ENCODE results near the gene CCBE1.
"Not testable (repeated sequence)": the region's sequence is repeated elsewhere in the genome, so short reads cannot be mapped to it uniquely, and the experiment has no call there.

The CCBE1 gene

DNA sequence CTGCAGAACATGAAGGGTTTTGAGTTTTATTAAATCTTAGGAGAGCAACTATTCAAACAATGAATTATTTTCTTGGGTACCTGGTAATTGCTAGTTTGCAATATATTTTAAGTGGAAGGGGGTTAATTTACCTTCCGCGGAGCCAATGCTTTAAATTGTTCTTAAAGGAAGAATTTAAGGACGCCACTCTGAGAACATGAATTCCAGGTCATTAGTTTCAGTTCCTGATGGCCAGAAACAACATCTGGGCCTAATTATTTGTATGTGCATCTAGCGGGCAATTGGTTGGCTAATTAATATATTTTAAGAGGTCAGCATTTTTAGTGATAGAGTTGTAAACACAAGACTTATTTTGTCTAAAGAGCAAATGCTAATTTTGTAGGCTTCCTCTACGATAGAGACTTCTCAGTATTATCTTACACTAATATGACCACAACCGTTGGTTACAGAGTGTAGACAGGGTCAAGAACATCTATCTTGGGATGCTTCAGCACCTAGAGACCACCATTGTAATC, 40.8 kb downstream of the CCBE1 start:
- DNase-seq (ENCODE audit: low read depth): no peak

DNA sequence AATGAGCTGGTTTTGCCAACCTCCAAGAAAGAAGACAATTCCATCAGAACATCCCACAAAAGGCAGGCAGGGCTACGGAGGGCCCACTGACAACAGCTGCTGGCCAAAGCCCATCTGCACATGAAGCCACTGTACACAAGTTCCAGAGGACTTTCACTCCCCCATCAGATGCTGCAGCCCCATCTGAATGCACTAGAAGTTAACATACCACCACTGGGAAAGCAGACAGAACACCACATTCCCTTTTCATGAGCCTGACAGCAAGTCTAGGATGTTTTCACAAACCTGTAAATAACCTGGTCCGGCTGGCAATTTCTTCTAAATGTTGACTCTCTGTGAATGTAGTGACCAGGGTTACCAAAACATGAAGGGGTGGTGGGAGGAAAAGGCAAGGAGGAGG, 41.5 kb downstream of the CCBE1 start:
- DNase-seq (ENCODE audit: low read depth): no peak

- no peak for DNase-seq (ENCODE audit: low read depth)
Observed at GRCh38 chr18:59651071-59651470, 46.2 kb downstream of the CCBE1 start.

GRCh38 chr18:59650266-59650820, 46.9 kb downstream of the CCBE1 start:
- DNase-seq (ENCODE audit: low read depth): no peak

DNA sequence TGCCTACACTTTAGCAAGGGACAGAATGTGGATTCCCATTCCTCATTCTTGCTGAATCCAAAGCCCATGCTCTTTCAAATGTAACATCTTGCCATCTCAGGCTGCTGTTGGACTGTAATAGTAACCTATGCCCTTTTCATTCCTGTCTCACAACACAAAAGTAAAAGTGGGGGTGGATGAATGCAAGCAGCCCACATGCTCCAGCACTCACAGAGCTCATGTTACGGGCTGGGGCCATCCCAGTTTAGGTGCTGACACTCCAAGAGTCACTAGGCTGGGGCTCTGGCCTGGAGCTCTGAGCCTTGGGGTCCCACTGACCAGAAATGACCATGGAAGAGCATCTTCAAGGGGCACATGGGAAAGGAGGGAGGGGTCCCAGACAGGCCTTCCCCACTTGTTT, 47.6 kb downstream of the CCBE1 start:
- DNase-seq (ENCODE audit: low read depth): no peak

DNA sequence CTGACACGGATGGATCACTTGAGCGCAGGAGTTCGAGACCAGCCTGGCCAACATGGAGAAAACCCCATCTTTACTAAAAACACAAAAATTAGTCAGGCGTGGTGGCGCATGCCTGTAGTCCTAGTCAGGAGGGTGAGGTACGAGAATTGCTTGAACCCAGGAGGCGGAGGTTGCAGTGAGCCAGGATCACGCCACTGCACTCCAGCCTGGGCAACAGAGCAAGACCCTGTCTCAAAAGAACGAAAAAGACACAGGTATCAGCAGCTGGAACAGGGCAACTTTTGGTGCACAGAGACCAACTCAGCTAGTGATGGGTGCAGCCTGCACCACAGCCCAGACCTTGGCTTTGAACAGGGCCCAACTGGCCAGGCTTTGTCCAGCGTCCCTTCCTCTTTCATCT, 48.8 kb downstream of the CCBE1 start:
- DNase-seq (ENCODE audit: low read depth): not testable (repeated sequence)

- DNase-seq (ENCODE audit: low read depth): no peak
Observed at GRCh38 chr18:59646963-59647307, 50.3 kb downstream of the CCBE1 start.

DNA sequence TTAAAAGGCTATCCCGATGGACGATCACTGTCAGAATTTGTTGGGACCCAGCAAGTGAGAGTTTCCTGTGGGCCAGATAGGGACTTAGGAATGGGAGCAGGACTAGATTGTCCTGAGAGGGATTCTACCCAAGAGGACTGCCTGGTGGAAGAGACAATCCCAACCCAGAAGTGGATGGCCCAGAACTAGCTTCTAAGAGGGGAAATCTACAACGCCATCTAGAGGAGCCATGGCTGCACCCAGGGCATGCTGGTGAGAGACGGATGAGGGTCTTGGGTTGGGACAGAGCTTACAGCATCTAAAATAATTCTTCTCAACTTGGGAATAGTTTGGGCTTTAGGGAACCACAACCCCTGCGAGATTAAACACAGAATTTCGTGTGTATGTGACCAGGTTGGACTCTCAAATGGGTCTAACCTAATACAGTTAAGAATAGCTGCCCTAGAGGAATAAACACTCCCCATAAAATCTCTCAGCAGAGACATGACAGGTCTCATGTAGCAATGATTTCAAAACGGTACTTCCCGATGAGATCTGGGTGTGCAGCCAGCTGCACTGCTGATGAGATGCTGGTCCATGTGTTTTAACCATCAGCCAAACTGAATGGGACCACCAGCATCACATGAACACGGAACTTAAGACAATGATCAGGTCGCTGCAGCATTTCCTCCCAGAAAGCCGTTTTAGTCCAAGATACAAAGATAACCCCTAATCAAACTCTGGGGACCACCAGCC, 50.8 kb downstream of the CCBE1 start:
- DNase-seq (ENCODE audit: low read depth): no peak

GRCh38 chr18:59643740-59644139, 53.5 kb downstream of the CCBE1 start:
- DNase-seq (ENCODE audit: low read depth): no peak

DNA sequence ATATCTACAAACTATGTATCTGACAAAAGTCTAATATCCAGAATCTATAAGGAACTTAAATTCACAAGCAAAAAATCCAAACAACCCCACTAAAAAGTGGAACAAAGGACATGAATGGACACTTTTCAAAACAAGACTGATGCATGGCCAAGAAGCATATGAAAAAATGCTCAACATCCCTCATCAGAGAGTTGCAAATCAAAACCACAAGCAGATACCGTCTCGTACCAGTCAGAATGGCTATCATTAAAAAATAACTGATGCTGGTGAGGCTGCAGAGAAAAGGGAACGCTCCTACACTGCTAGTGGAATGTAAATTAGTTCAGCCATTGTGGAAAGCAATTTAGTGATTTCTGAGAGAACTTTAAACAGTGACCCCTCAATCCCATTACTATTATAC, 56.5 kb downstream of the CCBE1 start:
- no peak for DNase-seq (ENCODE audit: low read depth)

GRCh38 chr18:59639821-59640220, 57.4 kb downstream of the CCBE1 start:
- DNase-seq (ENCODE audit: low read depth): no peak

DNA sequence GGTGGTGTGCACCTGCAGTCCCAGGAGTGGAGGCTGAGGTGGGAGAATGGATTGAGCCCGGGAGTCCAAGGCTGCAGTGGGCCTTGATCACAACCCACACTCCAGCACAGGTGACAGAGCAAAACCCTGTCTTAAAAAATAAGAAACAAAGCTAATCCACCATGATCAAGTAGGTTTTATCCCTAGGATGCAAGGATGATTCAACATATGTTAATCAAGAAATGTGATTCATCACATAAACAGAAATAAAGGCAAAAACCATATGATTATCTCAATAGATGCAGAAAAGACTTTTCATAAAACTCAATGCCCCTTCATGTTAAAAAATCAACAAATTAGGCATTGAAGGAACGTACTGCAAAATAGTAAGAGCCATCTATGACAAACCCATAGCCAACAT, 58.1 kb downstream of the CCBE1 start:
- no peak for DNase-seq (ENCODE audit: low read depth)

DNA sequence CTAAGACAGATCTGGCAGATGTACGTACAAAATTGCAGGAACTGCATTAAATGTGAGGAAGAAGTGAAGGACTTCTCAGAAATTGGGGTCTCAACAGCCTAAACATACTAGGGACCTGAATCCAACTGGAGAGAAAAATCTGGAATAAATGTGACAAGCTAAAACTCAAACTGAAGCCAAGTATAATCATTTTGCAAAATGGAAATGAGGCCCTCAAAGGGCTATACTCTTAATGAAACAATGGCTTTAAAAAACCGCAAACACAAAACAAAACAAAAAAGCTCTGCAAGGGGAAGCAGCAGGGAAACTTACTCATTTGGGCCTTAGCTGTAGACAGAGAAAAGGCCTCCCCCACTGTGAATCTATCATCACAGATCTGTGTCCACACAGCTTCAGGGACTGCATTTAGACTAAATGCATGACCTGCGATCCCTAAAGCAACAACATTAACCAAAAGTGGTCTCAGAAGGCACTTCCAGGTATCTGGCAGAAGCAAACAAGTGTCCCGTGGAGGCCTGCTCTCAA, 63.2 kb downstream of the CCBE1 start:
- no peak for DNase-seq (ENCODE audit: low read depth)

GRCh38 chr18:59633317-59633716, 63.9 kb downstream of the CCBE1 start:
- no peak for DNase-seq (ENCODE audit: low read depth)

- no peak for DNase-seq (ENCODE audit: low read depth)
Observed at GRCh38 chr18:59631583-59632181, 65.5 kb downstream of the CCBE1 start.

DNA sequence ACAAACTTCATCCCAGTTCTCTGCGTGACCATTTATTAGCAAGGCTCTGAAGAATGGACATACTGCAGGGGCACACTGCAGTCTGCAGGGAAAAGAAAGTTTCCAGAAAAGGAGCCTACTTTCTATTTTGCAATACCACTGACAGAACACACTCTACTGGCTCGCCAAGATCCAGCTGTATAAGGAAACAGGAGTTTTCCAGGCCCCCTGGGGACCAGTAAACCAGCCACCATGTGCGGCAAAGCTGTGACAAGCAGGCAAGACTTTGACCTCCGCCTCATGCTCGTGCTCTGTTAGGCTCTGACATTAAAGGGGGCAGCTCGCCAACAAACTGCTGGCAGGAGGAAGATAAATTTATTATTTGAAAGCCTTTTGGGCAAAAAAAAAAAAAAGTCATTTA, 67.3 kb downstream of the CCBE1 start:
- no peak for DNase-seq (ENCODE audit: low read depth)

- DNase-seq (ENCODE audit: low read depth): no peak
Observed at GRCh38 chr18:59628995-59629394, 68.2 kb downstream of the CCBE1 start.

GRCh38 chr18:59627414-59627813, 69.8 kb downstream of the CCBE1 start:
- DNase-seq (ENCODE audit: low read depth): no peak

DNA sequence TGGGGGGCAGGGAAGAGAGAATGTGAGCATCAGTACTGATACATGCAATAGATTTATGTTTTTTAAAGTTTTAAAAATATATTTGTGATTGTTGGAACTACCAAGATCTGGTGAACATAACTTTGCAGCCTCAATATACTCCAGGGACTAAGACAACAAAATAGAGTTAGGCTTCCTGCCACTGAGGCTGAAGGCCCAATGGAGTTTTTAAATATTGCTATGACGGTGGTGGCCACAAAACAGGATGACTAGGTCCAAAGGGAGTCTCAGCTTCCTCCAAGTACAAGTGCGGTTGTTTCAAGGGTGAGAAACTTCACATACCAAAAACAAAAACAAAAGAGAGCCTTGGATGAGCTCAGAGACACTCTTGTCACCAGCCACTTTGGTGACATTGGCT, 72.9 kb downstream of the CCBE1 start:
- no peak for DNase-seq (ENCODE audit: low read depth)

- DNase-seq (ENCODE audit: low read depth): no peak
Observed at GRCh38 chr18:59623456-59624368, 73.5 kb downstream of the CCBE1 start.

- DNase-seq (ENCODE audit: low read depth): no peak
Observed at GRCh38 chr18:59621027-59621426, 76.2 kb downstream of the CCBE1 start.

- no peak for DNase-seq (ENCODE audit: low read depth)
Observed at GRCh38 chr18:59620381-59620780, 76.8 kb downstream of the CCBE1 start.
